C1 segment of cervical spinal cord (tissue), 14 donors: ENCODE results near the gene WDR77.

Experiments used
- DNase-seq, 14 donors: peaks; one replicate each; lab custom pipeline; 2025; lab: John Stamatoyannopoulos, UW

Gene WDR77

GRCh38 chr1:111439461-111440351, 9.3 kb downstream of the WDR77 start:
- DNase-seq: no peak

DNA sequence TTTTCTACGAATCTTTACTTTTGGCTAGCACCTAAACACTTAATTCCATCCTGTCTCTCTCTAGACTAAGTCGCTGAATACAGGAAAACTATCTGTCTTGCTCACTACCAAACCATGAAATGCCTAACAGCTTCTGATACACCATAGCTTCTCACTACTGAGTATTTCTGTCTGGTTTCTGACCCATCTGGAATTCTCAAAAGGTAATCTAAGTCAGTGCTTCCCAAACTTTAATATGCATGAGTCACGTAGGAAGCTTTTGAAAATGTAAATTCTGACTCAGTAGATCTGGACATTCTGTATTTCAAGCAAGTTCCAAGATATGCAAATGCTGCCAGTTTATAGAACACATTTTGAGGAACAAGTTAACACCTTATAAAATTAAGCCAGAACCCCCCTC, 12.3 kb downstream of the WDR77 start:
- DNase-seq: no peak

DNA sequence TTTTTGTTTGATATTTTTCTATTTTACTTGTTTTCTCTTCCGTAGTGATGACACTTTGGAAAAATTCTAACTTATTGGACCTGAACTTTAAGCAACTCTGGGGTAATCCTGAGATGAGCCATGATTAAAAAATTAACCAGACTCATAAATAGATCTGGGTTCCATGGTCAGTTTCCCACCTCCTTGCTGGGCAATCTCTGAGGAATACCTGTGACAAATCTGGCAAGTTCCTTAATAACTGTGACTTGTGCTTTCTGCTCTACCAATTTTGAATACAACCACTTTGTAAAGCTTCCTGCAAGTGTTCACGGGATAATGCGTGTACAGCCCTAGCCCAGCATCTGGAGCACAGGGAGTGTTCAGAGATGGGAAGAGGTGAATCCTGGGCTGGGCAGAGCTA, 24.8 kb downstream of the WDR77 start:
- DNase-seq: no peak

DNA sequence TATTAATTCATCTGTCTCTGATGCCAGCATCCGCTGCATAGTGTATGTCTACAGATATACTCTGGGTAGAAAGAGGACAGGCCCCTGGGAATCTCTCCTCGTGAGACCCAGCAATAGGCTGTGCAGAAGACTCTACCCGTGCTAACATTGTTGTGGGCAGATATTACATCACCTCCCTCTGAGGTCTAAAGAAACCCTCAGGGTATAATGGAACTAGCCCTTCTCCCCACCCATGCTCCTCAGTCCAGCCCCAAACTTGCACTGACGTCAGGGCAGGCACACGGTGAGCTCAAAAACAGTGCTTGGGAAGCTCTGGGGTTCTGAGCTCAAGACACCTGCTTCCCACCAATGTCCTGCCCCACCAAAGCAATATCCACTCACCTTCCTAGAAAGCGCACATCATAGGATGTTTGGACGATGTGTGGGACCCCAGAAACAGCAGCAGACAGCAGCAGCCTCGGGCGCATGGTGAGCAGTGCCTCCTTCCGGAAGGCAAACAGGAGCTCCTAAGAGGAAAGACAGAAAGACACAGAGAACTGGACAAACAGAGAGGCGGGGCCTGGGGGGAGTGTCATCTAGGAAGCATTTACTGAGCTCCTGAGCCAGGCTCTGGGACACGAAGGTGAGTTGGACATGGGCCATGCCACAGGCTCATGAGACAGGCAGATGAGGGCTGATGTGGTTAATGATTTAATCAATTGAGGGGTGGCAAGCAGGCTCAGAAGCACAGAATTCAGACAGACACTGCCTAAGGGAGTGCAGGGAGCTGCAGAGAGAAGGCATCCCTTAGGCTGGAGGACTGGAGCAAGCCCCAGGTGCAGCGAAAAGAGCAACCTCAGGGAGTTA, 26.3 kb downstream of the WDR77 start:
- no peak for DNase-seq

DNA sequence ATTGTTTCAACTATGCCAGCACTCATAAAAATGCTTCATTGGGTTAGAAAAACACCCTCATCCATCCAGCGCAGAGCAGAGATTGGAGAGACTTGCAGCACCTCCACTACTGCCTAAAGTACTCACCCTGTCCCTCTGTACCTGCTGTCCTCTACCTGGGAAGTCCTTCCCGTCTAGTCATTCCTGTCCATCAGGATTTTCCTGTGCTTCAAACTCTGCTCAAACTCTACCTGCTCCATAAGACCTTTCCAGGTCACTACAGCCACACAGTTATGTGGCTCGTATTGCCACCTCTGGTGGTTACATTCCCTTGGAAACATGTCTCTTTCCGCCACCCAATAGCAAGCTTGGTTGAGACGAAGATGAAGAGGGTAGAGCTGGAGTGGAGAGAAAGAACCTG, 28.7 kb downstream of the WDR77 start:
- no peak for DNase-seq

- DNase-seq: no peak
These were observed 30.0 kb downstream of the WDR77 start for GRCh38 chr1:111419037-111419436.

DNA sequence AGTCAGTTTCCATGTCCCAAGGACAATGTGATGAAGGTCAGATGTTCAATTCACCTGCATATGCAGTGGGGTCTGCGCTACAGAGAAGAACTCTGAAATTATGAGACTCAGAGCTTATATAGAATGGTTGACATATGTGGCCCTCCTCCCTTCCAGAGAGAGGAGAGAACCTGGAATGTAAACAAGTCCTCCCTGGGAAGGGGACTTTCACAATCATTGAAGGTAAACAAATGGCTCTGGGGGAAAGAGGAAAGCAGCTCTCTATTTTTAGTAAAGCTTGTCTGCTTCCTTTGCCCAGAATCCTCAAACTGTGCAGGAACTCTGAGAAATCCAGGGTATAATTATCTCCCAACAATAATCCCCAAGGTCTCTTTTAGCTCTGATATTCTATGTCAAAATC, 31.3 kb downstream of the WDR77 start:
- no peak for DNase-seq

DNA sequence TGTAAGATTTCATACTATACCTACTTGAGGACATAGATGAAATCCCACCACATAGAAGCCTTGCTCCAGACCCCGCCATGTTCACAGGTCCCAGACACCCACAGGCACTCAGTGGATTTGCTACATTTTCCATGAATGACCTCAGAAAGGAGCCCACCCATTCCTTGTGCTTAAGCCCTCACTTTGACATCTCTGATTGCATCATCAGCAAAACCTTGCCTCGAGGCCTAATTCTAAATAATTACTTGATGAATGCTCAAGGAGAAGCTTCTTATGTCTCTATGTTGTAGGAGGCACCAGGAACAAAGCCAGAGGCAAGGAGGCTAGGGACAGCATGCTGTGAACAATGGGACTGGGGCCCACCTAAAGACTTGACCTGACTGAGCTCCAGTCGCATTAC, 33.6 kb downstream of the WDR77 start:
- no peak for DNase-seq

GRCh38 chr1:111414756-111415155, 34.3 kb downstream of the WDR77 start:
- no peak for DNase-seq

GRCh38 chr1:111412839-111413238, 36.2 kb downstream of the WDR77 start:
- DNase-seq: no peak

DNA sequence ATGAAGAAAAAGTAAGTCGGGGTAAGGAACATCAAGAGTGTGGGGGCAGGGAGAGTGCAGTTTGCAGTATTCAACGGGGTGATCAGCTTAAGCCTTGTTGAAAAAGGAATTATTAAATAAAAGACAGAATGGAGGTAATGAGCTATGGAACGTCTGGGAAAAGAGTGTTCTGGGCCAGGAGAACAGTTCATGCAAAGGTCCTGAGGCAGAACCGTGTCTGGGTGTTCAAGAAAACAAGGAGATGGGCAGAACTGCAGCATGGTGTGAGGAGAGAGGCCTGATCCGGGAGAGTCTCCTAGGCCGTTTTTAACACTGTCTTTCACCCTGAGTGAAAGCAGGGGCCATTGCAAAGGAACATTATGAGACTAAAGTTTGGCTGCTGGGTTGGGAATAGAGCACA, 41.8 kb downstream of the WDR77 start:
- DNase-seq: no peak

DNA sequence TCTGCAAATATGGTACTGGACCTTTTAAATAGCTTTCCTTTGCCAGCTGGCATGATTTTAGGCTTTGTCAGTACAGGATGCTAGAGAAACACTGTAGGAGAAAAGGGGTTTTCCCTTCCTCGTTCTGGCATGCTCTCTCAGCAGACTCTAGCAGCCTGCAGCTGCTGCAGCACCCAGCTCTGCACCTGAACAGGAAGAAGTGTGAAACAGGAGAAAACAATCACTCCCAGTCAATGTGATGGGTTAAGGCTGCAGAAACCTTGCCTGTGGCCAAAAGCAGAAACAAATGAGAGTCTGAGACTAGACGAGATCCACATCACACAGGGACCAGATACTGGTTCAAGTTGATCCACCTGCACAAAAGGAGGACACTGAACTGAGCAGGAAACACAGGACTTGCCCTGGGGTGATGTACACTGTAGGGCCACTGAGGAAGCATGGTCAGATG, 42.7 kb downstream of the WDR77 start:
- DNase-seq: no peak

DNA sequence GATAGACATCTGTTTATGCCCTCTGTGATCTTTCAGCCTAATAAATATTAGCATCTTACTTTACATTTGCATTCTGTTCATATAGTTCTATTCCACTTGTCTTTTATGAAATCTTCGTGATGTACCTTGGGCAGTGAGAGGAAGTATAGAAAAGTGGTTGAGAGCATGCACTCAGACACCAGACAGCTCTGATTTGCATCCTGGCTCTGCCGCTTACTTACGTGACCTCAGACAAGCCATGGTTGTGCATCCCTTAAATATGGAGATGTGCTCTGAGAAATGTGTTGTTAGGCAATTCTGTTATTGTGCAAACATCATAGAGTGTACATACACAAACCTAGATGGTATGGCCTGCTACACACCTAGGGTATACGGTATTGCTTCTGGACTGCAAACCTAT, 44.5 kb downstream of the WDR77 start:
- no peak for DNase-seq

DNA sequence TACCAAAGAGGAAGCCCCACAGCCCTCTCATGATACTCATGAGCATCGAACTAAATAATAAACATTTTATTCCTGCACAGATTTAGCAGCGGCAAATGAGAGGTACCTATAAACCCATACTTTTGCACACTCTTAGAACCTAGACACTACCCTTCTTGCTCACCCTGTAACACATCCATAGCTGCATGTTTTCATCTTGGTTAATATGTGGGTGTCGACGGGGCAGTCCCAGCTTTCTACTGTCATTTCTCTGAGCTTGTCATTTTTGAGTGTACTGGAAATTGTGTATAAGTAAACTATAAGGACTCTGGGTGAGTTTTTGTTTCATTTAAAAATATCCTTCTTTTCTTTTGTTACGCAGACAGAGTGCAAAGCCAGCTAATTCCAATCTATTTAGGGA, 47.0 kb downstream of the WDR77 start:
- DNase-seq: no peak

DNA sequence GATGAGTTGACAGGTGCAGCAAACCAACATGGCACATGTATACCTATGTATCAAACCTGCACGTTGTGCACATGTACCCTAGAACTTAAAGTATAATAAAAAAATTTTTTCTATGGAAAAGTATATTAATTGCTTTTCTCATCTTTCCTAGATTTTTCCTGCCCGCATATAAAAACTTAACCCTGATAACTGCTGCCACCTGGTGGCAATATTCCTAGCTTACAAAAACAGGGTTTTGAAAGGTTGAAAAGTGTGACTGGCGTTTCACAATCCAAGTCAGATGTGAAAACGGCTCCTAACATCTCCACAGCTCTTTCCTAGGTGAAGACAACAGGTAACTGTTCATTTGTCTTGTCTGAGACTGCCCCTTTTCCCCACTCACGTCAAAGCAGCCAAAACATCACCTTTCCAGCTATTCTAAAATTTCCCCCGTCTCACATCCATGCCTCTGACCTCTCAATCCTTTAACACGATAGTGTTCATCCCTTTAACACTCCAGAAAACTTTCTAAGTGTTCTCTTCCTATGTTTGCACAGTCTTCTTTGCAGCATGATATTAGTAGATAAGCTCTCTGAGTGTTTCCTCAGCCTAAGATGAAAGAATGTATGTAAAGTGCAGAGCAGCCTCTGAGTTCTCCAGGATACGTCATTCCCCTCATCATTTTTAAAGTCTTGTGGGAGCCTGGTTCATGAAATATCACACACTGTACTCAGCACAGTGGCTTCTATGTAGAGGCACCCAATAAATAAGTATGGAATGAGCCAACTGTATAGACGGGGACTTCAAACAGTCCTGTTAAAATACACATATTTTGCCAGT, 49.1 kb downstream of the WDR77 start:
- DNase-seq: peak in 5 of 14 donors; percentile 1 to 35 (median 8)

DNA sequence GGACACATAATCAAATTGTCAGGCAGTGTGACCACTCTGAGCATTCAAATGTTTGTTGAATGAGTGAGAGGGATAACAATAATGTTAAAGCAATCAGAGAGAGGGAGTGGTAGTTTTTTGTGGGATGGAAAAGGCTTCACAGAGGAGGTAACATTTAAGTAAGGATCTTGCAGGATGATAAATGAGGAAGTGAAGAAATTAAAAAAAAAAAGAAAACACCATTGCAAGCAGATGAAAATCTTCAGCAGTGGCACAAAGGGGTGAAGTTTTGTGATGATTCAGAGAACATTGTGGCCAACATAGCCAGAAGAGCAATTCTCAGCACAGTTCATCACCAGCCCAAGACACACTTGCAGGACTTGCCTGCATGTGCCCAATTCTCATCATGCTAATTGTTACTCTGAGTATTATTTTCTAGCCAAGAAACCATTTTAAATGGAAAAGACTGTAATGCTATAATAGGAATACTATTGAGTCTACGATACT, 56.6 kb downstream of the WDR77 start:
- no peak for DNase-seq

GRCh38 chr1:111392042-111392441, 57.0 kb downstream of the WDR77 start:
- DNase-seq: no peak
